ENCODE data around the gene SPDYA.

DNA sequence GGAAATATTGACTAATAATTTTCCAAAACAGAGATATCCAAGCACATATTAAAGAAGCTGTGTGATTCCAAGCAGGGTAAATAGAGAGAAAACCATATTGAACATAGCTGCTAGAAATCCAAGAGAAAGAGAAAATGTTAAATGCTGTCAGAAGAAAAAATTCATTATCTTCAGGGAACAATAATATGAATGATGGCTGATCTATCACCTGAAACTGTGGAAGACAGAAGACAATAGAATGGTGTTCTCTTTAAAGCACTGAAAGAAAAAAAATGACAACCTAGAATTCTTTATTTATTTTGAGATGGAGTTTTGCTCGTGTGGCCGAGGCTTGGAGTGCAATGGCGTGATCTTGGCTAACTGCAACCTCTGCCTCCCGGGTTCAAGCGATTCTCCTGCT lies 41.7 kb upstream of the SPDYA start:
- TF ChIP-seq, protein P1, sequence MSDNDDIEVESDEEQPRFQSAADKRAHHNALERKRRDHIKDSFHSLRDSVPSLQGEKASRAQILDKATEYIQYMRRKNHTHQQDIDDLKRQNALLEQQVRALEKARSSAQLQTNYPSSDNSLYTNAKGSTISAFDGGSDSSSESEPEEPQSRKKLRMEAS (IDR thresholded peaks at IDR 0.05) = no peak
- TF ChIP-seq POLR2A (IDR thresholded peaks at IDR 0.05; ENCODE audit: borderline replicate concordance, extremely low read depth, insufficient read depth, insufficient read length) = no peak
- TF ChIP-seq TCF7L2 (IDR thresholded peaks at IDR 0.05; ENCODE audit: borderline replicate concordance, extremely low read depth, insufficient read depth, insufficient read length) = no peak
- TF ChIP-seq EZH2 (IDR thresholded peaks at IDR 0.05) = no peak
- TF ChIP-seq, protein P2, sequence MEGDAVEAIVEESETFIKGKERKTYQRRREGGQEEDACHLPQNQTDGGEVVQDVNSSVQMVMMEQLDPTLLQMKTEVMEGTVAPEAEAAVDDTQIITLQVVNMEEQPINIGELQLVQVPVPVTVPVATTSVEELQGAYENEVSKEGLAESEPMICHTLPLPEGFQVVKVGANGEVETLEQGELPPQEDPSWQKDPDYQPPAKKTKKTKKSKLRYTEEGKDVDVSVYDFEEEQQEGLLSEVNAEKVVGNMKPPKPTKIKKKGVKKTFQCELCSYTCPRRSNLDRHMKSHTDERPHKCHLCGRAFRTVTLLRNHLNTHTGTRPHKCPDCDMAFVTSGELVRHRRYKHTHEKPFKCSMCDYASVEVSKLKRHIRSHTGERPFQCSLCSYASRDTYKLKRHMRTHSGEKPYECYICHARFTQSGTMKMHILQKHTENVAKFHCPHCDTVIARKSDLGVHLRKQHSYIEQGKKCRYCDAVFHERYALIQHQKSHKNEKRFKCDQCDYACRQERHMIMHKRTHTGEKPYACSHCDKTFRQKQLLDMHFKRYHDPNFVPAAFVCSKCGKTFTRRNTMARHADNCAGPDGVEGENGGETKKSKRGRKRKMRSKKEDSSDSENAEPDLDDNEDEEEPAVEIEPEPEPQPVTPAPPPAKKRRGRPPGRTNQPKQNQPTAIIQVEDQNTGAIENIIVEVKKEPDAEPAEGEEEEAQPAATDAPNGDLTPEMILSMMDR (IDR thresholded peaks at IDR 0.05 in 2 of 3, conservative IDR thresholded peaks at IDR 0.05 in 1 of 3; ENCODE audit: borderline replicate concordance in 1 of 3, insufficient read depth in 1 of 3, low read depth in 2 of 3, low read length in 2 of 3) = no peak
- TF ChIP-seq, protein P3, sequence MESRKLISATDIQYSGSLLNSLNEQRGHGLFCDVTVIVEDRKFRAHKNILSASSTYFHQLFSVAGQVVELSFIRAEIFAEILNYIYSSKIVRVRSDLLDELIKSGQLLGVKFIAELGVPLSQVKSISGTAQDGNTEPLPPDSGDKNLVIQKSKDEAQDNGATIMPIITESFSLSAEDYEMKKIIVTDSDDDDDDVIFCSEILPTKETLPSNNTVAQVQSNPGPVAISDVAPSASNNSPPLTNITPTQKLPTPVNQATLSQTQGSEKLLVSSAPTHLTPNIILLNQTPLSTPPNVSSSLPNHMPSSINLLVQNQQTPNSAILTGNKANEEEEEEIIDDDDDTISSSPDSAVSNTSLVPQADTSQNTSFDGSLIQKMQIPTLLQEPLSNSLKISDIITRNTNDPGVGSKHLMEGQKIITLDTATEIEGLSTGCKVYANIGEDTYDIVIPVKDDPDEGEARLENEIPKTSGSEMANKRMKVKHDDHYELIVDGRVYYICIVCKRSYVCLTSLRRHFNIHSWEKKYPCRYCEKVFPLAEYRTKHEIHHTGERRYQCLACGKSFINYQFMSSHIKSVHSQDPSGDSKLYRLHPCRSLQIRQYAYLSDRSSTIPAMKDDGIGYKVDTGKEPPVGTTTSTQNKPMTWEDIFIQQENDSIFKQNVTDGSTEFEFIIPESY (IDR thresholded peaks at IDR 0.05; ENCODE audit: extremely low read depth, insufficient replicate concordance, low read length) = no peak
- TF ChIP-seq YY1 (IDR thresholded peaks at IDR 0.05; ENCODE audit: extremely low read depth, insufficient replicate concordance, low read depth, low read length) = no peak
- TF ChIP-seq EGR1 (IDR thresholded peaks at IDR 0.05; ENCODE audit: low read depth) = no peak
- TF ChIP-seq POLR2AphosphoS5 (IDR thresholded peaks at IDR 0.05; ENCODE audit: low read depth, low read length) = no peak
- no peak for TF ChIP-seq SP1 (IDR thresholded peaks at IDR 0.05; ENCODE audit: low read depth)
- TF ChIP-seq SIN3A (IDR thresholded peaks at IDR 0.05; ENCODE audit: low read depth) = no peak
